Left colon (tissue), 2 donors: ENCODE data around the gene RAB11B. TPM values are rescaled to one million over a fixed set of nuclear protein-coding genes. Genes with fewer than 3 reads are reported as not detected.
"Not testable (repeated sequence)": the region's sequence is repeated elsewhere in the genome, so short reads cannot be mapped to it uniquely, and the experiment has no call there.

Source experiments
- ATAC-seq: fragments of 200-7000 bp; cut with Tn5 transposase; one replicate; pipeline ENCODE4 v1.9.1; 2020; ENCODE audit warnings: mild to moderate bottlenecking, moderate library complexity
- DNase-seq, 2 donors: peaks; one replicate each; pipeline ENCODE4 v3.0.0-alpha.2; 2020
- intact Hi-C, 2 donors: fragments of 100-400 bp; cut with DNase I in 1 of 2; cut with micrococcal nuclease in 1 of 2; formaldehyde crosslinking; loops; one replicate each; pipeline versions ENCODE4 v1.11.2 to v1.14.0; 2022; cut with DNase I, micrococcal nuclease
- total RNA-seq, 2 donors: library from RNA; stranded (reverse); fragmentation: NEBNext Ultra II Directional; extraction: Animal tissue kit (Norgen Biotek cat#: 25700); gene quantifications; one replicate each; pipeline ENCODE4 v1.2.1, GENCODE V29; 2021
- donor health status: DM: no; HTN: no; CAD: no.
- donor health status: DM: yes; HTN: yes; CAD: no.

RAB11B gene
- total RNA-seq, 2 donors from 2014 or later, result 112 to 135 TPM

- peak; percentile 94 to 98 for DNase-seq
- intact Hi-C loops, result no loop called here
- peak; percentile 82 for ATAC-seq
Measured at GRCh38 chr19:8390617-8390981, 439 bp downstream of the RAB11B start.

- ATAC-seq, result no peak
- intact Hi-C loops, result no loop called here
- DNase-seq, result peak in 1 of 2 donors; percentile 24
Measured at GRCh38 chr19:8391198-8392016, 1.2 kb downstream of the RAB11B start.

- peak in 1 of 2 donors; percentile 52 for DNase-seq
- intact Hi-C loops, result no loop called here
- ATAC-seq, result no peak
Measured at GRCh38 chr19:8392017-8392591, 1.9 kb downstream of the RAB11B start.

GRCh38 chr19:8393192-8393870 is 3.2 kb downstream of the RAB11B start:
- no peak for ATAC-seq
- no peak for DNase-seq
- intact Hi-C loops, result no loop called here

GRCh38 chr19:8393871-8394250 is 3.7 kb downstream of the RAB11B start:
- DNase-seq, result no peak
- intact Hi-C loops, result no loop called here
- no peak for ATAC-seq

- no peak for ATAC-seq
- intact Hi-C loops, result no loop called here
- no peak for DNase-seq
Measured at GRCh38 chr19:8395621-8396082, 5.5 kb downstream of the RAB11B start.

GRCh38 chr19:8396185-8396562 is 6.0 kb downstream of the RAB11B start:
- ATAC-seq (no peak), DNase-seq (no peak)
- intact Hi-C loops, result no loop called here

GRCh38 chr19:8396563-8397203 is 6.5 kb downstream of the RAB11B start:
- intact Hi-C loops, result no loop called here
- ATAC-seq, result peak; percentile 55
- DNase-seq, result peak; percentile 64 to 68

GRCh38 chr19:8397271-8397670 is 7.1 kb downstream of the RAB11B start:
- intact Hi-C loops, result no loop called here
- ATAC-seq (no peak), DNase-seq (no peak)

- ATAC-seq (no peak), DNase-seq (no peak)
- intact Hi-C loops, result no loop called here
Measured at GRCh38 chr19:8397746-8398310, 7.7 kb downstream of the RAB11B start.

GRCh38 chr19:8398311-8398771 is 8.2 kb downstream of the RAB11B start:
- no peak for ATAC-seq
- intact Hi-C loops, result no loop called here

GRCh38 chr19:8399681-8400188 is 9.6 kb downstream of the RAB11B start:
- DNase-seq (no peak), ATAC-seq (no peak)
- intact Hi-C loops, result no loop called here

More at GRCh38 chr19:8398311-8398771, 8.2 kb downstream of the RAB11B start:
- no peak for DNase-seq

GRCh38 chr19:8401981-8402411 is 11.8 kb downstream of the RAB11B start:
- DNase-seq (no peak), ATAC-seq (no peak)

GRCh38 chr19:8403098-8403819 is 13.1 kb downstream of the RAB11B start:
- intact Hi-C loops, result no loop called here
- ATAC-seq (no peak), DNase-seq (no peak)

More at GRCh38 chr19:8401981-8402411, 11.8 kb downstream of the RAB11B start:
- intact Hi-C loops, result no loop called here

- DNase-seq (no peak), ATAC-seq (no peak)
- intact Hi-C loops, result no loop called here
Measured at GRCh38 chr19:8403820-8404109, 13.6 kb downstream of the RAB11B start.

GRCh38 chr19:8404391-8405151 is 14.4 kb downstream of the RAB11B start:
- intact Hi-C loops, result no loop called here
- DNase-seq (no peak), ATAC-seq (peak; percentile 10)

GRCh38 chr19:8410718-8411117 is 20.6 kb downstream of the RAB11B start:
- DNase-seq, intact Hi-C loops, ATAC-seq: not testable (repeated sequence)
